ENCODE measurements around the gene CADPS. TPM values are rescaled to one million over a fixed set of nuclear protein-coding genes. Genes with fewer than 3 reads are reported as not detected.

Gene CADPS
- total RNA-seq, 1 experiment from 2014 or later = 0.48 TPM

DNA sequence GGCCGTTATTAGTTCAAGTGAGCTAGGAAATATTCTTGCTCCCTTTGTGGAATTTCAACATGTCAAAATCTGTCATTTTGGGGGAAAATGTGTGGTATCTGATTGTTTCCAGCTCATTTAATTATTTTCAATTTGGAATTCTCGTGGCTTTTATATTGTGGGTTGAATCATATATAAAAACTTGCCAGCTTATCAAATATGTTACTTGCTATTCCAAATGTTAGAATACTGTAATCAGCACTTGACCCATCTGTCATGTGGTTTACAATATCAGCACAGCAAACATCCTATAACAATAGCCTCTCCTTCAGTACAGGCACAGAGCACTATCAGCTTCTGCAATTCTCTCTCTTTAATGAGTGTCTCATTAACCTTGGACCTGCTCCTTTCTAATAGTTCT, 371.7 kb downstream of the CADPS start:
- DNase-seq (ENCODE audit: low read depth) = no peak

DNA sequence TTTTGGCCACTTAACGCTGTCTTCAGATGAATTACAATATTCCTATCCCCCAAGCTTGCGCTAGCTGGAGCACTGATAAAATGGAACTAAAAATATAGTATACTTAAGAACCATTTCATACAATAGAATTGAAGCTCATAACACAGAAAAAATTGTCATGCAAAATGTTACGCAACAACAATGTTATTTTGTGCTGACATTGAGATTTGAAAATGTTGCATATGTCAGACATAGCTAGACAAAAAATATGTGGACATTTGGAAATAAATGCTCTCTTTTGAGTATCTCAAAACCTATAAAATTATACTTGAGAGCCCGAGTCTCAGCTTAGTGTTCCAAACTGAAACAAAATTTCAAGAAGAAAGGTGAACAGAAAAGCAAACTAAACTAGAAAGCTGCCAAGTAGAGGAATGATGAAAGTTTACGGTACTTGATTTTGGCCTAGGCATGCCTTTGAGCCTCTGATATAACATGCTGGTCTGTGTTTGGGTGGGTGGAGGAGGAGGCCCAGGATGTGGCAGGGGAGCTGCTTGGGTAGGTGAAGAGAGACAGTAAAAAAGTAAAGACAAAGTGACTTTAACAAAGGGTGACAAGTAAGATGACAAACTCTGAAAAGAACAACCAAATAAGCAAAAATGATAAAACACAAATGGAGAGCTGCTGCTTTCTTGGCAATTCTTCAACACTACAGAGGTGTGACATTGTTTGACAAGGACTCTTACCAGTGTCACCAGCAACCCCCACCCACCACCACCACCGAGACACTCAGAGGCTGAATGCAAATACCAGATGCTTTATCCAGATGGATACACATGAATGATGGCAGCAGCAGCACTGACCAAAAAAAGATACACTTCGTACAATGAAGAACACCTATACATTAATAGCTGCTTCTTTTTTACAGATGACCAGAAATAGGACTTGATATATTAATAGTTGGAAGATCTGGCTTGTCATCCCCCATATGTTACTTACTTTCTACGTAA, 372.6 kb downstream of the CADPS start:
- no peak for DNase-seq (ENCODE audit: low read depth)

DNA sequence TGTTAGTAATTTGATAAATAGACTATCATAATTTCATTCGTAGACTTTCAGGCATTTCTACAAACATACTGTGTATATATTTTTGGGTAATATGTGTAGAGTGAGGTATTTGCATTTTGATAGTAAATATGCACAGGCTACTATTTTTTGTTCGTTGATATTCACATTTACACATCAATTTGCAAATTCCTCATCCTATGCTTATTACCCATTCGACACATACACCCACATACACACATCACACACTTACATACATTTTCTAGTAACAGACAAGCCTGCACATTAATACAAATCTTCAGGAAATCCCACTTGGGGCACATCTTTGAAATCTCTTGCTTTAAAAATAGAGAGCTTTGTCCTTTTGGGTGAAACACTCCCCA, 373.9 kb downstream of the CADPS start:
- no peak for DNase-seq (ENCODE audit: low read depth)

DNA sequence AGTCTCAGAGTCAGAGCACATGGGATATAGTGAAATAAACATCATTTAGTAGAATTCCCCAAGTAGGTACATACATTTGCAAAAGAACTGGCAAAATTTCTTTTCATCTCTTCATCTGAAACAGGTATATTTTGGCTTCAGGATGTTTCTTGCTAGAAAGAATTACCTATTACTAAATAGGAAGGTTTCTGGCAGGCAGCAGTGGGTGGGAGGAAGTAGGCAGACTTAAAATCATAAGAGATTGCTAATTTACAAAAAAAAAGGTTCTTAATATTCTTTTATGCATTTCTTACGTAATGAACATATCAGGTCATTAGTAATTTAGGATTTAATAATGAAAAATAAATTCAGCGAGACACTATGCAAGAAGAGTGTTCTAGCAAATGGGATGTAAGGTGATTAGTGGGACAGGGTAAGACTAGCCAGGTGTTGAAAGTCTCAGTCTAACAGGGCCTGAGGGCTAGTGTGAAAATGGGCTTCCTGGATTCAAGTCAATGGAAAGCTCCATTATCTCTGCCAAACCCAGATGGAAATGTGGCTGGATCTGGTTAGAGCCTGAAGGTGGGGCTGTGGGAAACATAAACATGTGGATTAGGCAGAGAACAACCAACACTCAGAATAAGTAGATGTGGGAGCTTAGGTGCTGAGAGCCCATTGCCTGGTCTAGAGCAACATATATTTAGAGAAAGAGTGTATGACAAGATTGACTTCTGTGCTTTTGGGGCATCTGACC, 374.5 kb downstream of the CADPS start:
- no peak for DNase-seq (ENCODE audit: low read depth)

DNA sequence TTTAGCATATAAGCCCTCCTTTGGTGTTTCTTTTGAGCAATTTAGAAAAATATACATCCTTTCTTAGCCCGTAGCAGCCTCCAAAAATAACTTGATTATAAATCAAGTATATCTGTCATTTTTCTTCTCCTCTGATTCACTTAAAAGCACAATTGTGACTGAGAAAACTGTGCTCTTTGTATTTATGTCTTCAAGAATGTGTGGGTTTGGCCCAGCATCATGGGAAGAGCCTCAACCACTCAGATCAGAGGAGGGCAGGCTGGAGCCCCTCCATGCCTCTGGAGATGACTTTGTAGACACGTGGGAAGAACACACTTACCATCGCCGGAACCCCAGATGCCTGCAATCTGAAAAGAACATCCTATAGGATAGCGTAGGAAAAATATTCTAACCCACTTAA, 378.1 kb downstream of the CADPS start:
- no peak for DNase-seq (ENCODE audit: low read depth)

DNA sequence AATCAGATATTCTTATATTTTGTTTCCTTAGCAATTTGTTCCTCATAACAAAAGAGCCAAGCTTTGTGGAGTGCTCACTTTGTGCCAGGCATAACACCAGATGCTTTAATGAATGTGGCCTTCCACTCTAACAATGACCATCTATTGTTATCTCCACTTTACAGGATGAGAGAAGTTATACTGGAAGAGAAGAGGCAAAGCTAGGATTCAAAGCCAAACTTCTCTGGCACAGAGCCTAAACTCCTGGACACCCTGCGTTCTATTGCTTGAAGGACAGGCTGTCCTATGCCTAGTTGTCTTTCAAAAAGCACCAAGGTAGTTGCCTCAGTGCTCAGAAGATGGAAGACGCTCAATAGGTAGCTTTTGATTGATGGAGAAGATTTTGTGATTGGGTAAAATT, 378.7 kb downstream of the CADPS start:
- DNase-seq (ENCODE audit: low read depth) = no peak

DNA sequence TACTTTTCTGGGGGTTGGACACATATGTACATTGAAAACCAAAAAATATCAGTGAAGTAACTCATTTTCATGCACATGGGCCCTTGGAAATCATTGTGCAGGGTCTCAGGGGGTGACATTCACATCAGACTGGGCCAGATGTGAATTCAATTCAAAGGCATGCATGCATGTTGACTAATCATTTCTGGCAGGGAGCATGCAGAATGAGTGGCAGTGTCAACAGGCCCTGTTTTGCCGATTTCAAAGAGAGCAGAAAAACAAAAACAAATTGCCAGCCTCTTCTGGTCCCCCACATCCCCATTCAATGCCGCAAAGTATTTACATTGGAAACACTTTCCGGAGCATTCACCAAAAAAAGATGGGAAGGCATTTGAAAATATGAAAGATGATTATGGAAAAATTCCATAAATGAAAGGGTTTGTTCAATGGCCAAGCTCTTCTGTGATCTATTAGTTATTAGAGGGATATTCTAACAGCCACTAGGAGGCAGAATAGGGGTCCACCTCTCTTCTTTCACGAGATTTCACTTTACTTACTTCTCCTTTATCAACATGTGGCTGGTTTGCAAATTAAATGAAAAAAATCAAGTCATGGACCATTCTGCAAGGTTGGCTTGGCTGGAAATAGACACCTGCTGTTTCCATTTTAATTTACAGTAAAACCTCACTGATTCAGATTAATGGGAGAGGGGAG, 382.0 kb downstream of the CADPS start:
- no peak for DNase-seq (ENCODE audit: low read depth)

GRCh38 chr3:62482961-62483360, 392.3 kb downstream of the CADPS start:
- DNase-seq (ENCODE audit: low read depth) = no peak

GRCh38 chr3:62481962-62482361, 393.3 kb downstream of the CADPS start:
- DNase-seq (ENCODE audit: low read depth) = no peak

DNA sequence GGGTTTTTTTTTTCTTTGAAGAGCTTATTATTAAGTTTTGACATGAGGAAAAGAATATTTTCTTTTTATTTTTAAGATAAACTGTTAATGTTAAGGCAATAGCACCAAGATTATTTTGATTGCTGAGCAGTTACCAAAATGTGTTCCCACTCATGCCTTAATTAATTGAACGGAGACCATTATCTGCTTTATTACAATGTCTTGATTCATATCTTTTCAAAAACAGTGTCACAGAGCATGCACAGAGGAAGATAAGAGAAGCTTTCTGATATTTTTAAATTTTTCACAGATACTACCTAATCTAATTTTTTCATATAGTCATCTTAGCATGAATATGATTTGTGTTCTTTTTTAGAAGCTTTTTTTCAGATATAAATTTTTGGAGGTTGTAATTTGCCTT, 395.2 kb downstream of the CADPS start:
- DNase-seq (ENCODE audit: low read depth) = no peak

DNA sequence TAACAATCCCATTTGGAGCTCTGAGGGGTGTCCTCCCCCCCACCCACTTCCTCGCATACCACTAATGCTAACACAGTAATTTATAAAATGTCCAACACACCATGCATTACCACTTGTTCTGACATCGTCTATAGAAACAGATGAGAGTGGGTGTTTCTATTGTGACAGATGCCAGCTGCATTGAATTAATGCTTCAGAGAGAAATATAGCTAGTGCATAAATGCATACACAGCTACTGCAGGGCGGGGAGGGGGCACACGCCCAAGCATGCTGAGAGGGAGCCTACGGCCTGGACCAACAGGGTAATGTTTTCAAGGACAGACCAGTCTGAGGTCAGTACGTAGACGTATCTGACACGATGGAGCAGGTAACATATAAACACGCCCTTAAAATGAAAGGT, 395.9 kb downstream of the CADPS start:
- DNase-seq (ENCODE audit: low read depth) = no peak

DNA sequence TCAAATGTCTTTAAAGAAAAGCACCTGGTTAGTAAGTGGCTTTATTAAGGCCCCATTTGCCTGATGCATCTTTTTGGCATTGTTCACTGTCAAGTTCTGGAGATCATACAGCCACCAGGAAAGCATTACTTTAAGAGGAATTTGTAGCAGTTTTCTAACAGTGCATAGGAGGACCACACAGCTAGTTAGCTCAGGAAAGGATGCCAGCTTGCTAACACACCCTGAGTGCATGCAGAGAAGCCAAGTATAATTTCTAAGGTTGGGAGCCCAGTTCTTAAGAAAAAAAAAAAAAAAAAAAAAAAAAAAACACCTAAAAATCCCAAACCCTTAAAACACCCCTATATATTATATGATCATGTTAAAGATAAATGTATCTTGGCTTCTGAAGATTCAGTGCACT, 399.9 kb downstream of the CADPS start:
- DNase-seq (ENCODE audit: low read depth) = no peak

GRCh38 chr3:62467966-62468722, 407.1 kb downstream of the CADPS start:
- DNase-seq (ENCODE audit: low read depth) = no peak

DNA sequence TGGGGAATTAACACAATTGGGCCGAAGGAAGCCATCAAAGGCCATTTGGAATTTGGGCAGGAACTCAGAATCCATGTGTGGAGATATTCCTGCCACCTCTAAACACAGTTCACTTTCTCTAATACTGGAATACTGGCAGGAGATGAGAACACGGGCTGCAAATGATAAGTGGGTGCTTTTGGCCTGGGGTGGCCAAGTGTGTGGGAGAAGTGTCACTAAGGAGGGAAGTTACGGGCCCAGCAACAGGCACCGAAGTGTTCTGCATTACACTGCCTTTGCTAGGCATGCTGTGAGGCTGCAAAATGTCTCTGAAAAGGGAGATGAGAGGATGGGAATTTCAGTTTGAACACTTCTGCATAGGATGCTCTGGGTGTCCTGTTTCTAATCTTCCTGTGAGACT, 412.4 kb downstream of the CADPS start:
- DNase-seq (ENCODE audit: low read depth) = no peak

DNA sequence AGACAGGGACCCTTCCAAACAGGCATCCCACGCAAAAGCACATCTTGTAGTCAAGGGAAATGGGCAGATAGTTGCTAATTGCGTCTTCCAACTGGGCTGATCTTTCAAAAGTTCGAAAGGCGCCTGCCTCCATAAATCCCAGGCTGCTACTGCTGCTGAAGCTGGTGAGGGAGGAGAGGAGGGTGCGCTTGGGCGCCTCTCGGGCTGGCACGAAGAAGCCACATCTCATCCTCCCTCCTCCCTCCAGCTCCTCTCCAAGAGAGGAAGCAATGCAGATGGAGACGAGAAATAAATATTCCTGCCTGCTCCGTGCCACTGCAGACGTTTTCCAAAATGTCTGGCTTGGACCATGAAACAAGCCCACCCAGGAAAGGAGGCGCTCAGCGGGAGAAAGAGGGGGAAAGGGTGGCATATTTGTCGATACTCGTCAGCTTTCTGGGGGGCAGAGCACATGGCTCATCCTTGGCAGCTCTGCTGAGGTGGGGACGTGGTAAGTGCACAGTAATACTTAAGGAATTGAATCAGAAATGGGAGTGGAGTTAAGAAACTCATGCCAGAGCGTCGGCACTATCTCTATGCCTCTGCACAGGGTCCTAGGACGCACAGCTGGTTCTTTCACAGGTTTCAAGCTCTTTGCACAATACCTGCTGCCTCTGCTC, 413.0 kb downstream of the CADPS start:
- no peak for DNase-seq (ENCODE audit: low read depth)

DNA sequence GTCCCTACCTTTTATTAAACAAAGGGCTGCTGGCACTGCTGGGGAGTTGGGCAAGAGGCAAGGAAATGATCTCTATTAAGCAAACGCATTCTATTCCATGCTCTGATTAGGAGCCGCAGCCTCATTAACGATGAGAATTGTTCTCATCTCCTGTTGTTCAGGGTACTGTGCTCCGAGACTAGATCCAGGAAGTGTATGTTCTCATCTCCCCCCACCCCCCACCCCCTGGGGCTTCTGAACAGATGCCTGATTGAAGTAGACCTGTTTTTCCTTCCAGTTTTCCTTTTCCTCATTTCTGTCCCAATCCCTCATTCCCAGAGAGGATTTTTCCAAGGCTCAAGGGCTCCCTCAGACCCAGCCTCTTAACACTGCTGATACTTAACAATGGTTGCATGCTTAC, 420.3 kb downstream of the CADPS start:
- DNase-seq (ENCODE audit: low read depth) = no peak

DNA sequence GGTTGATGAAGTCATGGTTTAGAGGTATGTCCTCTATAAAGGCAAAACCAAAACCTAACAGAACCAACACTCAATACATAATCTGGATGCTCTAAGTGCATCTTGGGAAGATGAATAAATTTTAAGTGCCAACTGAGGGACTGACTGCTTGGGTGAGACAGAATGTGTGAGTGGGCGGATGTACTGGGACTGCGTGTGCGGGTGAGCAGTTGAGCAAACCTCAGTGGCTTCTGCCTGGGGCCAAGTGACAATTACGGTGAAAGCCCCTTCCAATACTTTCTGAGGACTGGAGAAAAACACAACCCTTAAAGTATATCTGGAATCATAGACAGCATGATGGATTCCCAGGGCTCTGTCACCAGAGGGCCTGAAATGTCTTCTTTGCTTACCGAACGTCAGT, 421.8 kb downstream of the CADPS start:
- DNase-seq (ENCODE audit: low read depth) = no peak

- DNase-seq (ENCODE audit: low read depth) = no peak
These were observed 423.9 kb downstream of the CADPS start for GRCh38 chr3:62451211-62451887.

GRCh38 chr3:62446337-62446940, 428.8 kb downstream of the CADPS start:
- DNase-seq (ENCODE audit: low read depth) = no peak

DNA sequence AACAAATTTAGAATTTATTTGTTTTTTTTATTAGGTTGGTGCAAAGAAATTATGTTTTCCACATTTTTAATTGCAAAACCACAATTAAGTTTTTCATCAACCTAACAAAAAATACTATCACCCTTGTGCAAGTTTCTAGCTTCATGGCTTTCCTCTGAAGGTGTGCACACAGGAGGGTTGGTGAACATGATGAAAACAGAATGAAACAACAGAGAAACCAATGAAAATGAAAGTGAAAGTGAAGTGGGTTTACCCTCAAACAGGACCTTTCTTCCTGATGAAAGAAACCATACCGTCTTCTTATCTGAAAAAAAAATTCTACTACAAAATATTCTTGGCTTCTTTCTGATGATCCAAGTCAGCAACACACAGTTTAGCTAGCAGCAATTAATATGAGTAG, 429.9 kb downstream of the CADPS start:
- DNase-seq (ENCODE audit: low read depth) = peak; percentile 59
